HTR-8/SVneo (cell line): ENCODE results near the gene ASMTL.
"Not testable (repeated sequence)": the region's sequence is repeated elsewhere in the genome, so short reads cannot be mapped to it uniquely, and the experiment has no call there.

Source experiments
- DNase-seq: peaks from one replicate; pipeline ENCODE4 v3.0.0; 2011; ENCODE audit warnings: low spot score, mixed read lengths; ENCODE audit not compliant: insufficient read length
- FAIRE-seq: peaks from 2 replicates; lab custom pipeline; 2011; peaks lifted over from hg19 to GRCh38; lab: Jason Lieb, UNC

ASMTL gene, protein sequence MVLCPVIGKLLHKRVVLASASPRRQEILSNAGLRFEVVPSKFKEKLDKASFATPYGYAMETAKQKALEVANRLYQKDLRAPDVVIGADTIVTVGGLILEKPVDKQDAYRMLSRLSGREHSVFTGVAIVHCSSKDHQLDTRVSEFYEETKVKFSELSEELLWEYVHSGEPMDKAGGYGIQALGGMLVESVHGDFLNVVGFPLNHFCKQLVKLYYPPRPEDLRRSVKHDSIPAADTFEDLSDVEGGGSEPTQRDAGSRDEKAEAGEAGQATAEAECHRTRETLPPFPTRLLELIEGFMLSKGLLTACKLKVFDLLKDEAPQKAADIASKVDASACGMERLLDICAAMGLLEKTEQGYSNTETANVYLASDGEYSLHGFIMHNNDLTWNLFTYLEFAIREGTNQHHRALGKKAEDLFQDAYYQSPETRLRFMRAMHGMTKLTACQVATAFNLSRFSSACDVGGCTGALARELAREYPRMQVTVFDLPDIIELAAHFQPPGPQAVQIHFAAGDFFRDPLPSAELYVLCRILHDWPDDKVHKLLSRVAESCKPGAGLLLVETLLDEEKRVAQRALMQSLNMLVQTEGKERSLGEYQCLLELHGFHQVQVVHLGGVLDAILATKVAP

DNA sequence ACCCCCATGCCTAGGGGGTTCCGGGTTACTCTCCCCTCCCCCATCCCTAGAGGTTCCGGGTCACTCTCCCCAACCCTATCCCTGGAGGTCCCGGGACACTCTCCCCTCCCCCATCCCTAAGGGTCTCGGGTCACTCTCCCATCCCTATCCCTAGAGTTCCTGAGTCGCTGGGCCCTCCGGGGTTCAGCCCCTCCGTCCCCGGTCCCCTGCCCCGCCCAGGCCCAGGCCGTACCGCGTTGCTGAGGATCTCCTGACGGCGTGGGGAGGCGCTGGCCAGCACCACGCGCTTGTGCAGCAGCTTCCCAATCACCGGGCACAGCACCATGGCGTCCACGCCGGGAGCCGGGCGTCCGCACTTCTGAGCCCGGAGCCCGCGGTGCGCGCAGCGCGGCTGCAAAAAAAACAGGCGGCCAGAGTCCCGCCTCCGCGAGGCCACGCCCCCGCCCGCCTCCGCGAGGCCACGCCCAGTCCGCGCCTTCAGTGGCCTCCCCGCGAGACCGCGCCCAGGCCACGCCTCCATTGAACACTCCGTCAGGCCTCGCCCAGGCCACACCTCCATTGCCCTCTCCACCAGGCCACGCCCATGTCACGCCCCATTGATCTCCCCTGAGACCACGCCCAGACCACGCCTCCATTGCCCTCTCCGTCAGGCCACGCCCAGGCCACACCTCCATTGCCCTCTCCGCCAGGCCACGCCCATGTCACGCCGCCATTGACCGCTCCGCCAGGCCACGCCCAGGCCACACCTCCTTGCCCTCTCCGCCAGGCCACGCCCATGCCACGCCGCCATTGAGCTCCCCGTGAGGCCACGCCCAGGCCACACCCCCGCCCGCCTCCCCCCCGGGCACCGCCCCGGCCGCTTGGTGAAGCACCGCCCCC is at the start of gene ASMTL:
Gene ASMTL (minus strand): TSS at position 394 of the 879 bp plus-strand sequence. CDS start 69 bp downstream, at position 325.
- peak; percentile 88 for DNase-seq

DNA sequence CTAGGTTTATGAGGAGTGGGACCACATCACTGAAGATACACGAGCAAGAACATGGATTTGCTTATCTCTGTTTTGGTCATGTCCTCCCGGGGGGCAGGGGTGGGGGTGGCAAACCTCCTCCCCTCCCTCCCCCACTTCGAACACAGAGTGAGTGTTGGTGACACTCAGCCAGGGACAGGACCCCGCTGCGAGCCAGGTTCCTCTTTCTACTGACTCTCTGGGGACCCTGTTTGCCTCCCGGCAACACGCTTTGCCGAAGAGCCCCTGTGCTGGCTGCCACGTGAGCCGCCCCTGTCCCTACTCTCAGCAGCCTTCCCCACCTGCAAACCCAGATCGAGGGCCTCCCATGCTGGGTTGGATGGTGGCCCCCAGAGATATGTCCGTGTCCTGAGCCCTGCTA is 49.5 kb upstream of the ASMTL start:
- FAIRE-seq (no peak), DNase-seq (no peak)

More for the DNA sequence above, at the start of gene ASMTL:
- FAIRE-seq = peak; percentile 100

DNA sequence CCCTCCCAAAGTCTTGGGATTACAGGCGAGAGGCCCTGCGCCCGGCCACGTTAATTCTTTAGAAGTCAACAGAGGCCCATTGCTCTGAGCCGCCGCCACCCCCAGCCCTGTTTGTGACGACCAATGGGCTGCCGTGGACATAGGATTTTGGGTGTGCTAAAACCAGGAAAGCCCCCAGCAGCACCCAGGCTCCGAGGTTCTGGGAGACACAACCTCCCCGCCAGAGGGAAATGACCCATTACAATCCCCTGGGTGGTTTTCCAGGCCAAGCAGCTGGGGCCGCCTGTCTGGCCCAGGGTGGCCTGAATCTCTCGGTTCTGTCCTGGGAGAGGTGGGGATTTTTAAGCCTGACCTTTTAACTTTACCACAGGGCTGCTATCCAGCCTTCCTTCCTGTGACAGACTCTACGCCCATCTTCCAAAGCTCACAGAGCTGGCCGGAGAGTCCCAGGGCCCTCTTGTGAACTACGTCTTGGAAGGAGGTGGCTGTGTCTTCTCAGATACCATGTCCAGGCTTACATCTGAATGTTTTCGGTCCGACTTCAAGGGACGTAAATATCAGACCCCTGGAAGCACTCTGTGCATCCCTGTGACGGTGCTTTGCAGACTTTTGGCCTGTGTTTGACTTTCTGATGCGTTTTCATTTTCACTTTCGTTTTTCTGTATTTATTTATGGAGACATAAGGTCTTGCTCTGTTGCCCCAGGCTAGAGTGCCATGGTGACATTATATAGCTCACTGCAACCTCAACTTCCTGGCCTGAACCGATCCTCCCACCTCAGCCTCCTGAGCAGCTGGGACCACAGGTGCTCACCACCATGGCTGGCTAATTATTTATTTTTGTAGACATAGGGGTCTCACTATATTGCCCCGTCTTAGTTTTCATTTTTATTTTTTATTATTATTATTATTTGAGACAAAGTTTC is 48.3 kb upstream of the ASMTL start:
- FAIRE-seq (no peak), DNase-seq (no peak)

DNA sequence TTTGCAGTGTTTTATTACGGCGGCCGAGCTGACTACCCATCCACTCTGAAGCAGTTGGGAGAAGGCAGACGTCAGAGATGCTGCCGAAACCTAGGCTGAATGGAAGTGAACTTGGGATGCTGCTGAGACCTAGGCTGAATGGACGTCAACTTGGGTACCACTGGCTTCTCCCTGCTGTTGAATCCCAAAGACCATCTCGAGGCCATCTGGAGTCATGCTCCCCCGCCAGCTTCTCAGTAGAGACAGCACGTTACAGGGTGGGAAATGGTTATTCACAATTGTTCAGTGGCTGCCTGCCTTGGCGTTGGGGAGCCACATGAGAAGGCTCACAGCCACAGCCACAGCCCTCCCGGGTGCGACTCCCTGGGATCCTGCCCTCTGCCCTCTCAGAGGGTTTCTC is 43.4 kb upstream of the ASMTL start:
- DNase-seq = no peak
- no peak for FAIRE-seq

DNA sequence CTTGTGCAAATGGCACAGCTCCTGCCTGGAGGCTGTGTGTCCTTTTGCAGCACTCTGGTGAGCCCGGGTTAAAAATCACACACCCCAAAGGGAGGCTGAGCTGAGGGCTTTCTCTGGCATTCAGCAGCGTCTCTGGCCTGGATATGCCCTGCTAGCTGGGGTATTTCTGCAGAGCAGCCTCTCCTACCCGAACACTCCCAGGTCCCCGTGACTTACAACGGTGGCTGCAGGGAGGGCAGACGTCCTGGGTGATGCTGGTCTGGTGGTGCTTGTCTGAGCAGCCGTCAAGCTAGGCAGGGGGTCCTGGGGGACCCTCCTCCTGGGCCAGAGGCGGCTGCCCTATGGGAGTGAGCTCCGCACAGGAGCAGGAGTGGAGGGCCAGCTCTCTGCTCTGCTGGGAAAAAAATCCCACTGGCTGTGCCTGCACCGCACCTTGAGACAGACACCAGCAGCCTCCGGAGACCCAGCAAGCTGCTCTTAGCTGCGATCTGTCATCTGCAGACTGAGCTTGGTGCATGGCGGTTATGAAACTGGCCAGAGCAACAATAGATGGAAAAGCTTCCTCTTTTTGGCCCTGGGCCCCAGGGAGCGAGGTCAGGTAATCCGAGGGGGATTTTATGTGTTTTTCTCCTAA is 41.3 kb upstream of the ASMTL start:
- DNase-seq (no peak), FAIRE-seq (no peak)

DNA sequence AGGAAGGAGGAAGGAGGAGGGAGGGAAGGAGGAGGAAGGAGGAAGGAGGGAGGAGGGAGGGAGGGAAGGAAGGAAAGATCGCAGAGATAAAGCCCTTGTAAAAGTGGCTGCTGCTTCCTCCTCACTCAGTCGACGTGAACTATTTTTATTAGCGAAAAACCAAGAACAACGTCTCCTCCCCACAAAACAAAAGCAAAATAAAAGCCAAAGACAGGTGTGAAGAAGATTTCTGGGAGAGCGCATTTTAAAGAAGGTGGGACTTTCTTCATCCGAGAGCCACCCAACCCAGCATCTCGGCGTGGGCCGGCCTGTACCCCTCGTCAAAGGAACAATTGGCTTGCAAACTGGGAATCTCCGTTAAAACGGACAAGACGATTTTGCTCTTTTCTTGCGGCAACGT is 40.7 kb upstream of the ASMTL start:
- no peak for FAIRE-seq
- DNase-seq = no peak

DNA sequence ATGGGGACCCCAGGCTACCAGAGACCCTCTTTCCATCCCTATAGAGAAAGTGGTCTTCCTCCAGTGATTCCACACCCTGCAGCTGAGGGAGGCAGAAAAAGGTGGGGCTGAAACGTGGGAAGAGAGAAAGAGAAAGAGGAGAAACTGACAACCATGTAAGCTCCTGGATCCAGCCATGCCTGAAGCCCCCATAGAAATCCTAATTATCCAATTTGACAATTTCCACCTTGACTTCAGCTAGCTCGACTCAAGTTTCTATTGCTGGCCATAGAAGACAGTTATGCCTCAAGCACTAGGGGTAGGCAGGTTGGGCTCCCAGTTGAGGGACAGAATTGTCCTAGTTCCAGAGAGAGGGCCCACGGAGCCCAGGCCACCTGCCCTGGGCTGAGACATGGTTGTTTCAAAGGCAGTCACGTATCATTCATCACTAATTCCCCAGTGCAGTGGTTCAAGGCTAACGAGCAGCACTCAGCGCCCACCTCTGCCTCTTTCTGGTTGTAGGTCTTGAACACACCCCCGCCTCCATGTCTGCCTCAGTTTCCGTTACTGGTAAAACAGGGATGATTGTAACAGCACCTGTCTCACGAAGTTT is 39.8 kb upstream of the ASMTL start:
- DNase-seq (no peak), FAIRE-seq (no peak)

DNA sequence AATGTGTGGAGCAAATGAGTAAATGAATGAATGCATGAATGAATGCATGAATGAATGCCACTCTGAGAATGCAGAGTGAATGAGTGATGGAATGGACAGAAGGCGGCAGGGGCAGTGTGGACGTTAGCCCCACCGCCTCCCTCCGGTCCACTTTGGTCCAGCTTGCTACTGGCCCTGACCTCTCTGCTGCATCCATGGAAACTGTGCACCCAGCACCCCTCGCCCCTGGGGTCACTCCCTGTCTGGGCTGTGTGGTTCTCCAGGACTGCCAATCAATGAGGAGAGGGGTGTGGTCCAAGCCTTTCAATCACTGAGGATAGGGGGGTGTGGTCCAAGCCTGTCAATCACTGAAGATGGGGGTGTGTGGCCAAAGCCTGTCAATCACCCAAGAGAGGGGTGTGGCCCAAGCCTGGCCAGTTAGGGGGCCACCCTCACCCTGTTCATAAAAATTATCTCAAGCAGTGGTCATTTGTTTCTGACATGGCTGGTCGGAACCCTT is 39.2 kb upstream of the ASMTL start:
- DNase-seq = peak; percentile 57
- FAIRE-seq = no peak

DNA sequence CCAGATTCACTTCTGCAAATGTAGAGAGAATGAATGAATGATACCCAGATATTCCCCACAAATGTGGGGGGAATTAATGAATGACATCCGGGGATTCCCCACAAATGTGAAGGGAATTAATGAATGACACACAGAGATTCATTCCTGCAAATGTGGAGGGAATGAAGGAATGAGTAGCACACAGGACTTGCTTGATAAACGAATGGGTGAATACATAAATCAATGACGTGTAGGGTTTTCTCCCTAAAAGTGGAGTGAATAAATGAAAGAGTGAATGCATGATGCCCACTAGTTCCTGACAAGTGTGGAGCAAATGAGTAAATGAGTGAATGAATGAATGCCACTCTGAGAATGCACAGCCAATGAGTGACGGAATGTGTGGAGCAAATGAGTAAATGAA is 38.5 kb upstream of the ASMTL start:
- not testable (repeated sequence) for FAIRE-seq, DNase-seq

DNA sequence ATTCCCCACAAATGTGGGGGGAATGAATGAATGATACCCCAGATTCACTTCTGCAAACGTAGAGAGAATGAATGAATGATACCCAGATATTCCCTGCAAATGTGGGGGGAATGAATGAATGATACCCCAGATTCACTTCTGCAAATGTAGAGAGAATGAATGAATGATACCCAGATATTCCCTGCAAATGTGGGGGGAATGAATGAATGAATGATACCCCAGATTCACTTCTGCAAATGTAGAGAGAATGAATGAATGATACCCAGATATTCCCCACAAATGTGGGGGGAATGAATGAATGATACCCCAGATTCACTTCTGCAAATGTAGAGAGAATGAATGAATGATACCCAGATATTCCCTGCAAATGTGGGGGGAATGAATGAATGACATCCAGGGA is 38.0 kb upstream of the ASMTL start:
- DNase-seq, FAIRE-seq: not testable (repeated sequence)

DNA sequence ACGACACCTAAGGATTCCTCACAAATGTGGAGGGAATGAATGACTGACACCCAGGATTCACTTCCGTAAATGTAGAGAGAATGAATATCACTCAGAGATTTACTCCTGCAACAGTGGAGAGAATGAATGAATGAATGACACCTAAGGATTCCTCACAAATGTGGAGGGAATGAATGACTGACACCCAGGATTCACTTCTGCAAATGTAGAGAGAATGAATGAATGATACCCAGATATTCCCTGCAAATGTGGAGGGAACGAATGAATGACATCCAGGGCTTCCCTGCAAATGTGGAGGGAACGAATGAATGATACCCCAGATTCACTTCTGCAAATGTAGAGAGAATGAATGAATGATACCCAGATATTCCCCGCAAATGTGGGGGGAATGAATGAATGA is 36.6 kb upstream of the ASMTL start:
- not testable (repeated sequence) for DNase-seq, FAIRE-seq

DNA sequence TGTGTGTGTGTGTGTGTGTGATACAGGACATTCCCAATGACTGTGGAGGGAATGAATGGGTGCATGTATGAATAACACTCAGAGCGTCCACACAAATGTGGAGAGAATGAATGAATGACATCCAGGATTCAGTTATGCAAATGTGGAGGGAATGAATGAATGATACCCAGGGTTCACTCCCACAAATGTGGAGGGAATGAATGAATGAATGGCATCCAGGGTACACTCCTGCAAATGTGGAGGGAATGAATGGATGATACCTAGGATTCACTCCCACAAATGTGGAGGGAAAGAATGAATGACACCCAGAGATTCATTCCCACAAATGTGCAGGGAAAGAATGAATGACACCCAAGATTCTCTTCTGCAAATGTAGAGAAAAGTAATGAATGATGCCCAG is 36.0 kb upstream of the ASMTL start:
- DNase-seq (no peak), FAIRE-seq (no peak)

DNA sequence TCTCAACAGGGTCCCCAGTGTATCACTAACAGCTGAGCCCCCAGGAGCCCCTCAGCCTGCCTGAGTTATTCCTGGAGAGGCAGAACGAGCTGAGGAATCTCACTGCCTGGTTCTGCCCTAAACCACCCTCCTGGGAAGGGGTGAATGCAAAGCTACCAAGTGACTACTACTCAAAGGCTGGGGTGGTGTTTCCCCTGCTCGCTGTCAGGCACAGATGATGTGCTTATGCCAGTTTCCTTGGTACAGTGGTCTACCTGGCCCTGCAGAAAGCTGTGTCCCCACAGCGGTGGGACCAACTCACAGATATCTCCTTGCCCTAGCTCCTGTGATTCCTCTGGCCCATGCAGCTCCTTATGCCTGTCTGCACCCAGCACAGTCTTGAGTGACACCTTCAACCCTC is 35.4 kb upstream of the ASMTL start:
- DNase-seq (no peak), FAIRE-seq (no peak)

DNA sequence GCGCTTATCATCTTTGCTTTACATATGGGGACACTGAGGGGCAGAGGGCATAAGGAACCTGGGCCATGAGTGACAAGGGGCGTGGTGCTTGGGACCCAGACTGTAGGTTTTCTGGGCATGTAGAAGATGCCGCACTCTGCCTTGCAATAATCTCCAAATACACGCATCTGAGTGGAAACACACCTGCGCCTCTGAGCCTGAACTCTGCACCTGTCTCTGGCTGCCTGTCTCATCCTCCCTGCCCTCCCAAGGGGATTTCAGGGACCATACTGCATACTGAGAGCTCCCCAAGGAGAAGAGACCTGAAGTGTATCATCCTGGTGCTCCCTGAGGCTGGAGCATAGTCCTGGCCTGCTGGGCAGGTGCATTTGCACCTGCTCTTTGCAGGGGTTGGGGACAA is 34.7 kb upstream of the ASMTL start:
- FAIRE-seq (no peak), DNase-seq (no peak)

DNA sequence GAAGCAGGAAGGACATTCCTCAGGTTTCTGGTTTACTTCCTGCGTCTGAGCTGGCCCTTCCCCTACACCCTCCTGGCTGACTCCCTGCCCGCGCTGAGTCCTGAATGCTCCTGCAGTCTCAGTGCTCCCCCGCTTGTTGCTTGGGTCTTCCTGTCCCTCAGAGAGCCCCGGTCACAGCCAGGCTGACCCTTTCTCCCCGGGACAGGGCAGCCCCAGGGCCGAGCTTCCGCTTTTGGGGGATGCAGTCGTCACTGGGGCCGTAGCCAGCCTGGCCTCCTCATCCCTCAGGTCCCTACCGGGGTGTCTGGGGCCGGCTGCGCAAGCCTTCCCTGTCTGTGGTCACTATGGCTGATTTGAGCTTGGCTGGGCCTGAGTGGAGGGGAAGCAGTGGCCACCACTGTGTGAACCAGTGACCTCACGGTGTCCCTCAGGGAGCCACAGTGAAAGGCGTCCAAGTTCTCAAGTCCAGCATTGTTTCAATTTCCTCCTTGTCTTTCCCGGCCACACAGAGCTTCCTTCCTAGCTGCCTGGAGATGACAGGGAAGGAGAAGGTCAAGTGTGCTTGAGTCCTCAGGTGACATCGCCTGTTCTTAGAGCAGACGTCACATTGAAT is 34.1 kb upstream of the ASMTL start:
- FAIRE-seq (no peak), DNase-seq (no peak)

DNA sequence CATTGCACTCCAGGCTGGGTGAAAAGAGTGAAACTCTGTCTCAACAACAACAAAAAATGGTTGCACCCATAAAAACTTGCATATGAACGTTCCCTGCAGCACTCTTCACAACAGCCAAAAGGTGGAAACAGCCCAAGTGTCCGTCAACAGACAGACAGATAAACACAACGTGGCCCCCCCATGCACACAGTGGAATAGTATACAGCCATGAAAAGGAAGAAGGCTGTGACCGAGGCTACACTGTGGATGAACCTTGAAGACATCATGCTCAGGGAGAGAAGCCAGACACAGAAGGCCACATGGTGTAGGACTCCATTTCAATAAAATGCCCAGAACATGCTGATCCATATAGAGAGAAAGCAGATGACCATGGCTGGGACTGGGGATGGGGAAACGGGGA is 33.5 kb upstream of the ASMTL start:
- no peak for FAIRE-seq

DNA sequence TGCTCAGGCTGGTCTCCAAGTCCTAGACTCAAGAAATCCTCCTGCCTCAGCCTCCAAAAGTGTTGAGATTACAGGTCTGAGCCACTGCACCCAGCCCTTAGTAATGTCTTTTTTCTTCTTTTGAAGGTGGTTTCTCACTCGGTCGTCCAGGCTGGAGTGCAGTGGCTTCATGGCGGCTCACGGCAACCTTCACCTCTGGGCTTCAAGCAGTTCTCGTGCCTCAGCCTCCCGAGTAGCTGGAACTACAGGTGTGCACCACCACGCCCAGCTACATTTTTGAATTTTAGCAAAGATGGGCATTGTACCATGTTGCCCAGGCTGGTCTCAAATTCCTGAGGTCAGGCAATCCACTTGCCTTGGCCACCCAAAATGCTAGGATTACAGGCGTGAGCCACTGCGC is 32.3 kb upstream of the ASMTL start:
- FAIRE-seq (no peak), DNase-seq (no peak)

More for the DNA sequence above, 33.5 kb upstream of the ASMTL start:
- DNase-seq = no peak

DNA sequence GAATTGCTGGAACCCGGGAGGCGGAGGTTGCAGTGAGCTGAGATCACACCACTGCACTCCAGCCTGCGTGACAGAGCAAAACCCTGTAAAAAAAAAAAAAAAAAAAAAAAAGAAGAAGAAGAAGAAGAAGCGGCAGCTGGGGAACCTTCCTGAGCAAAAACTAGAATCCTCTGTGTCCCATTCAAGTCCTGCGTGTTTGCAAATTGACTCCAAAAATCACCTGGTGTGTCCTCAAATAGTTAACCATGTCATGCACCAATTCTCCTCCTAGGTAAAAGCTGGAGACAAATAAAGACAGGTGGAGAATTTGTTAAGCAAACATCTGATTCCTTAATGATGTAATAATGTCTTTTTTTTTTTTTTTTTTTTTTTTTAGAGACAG is 31.9 kb upstream of the ASMTL start:
- DNase-seq = no peak
- FAIRE-seq = no peak
